Endothelial cell of umbilical vein (primary cell): ENCODE results near the gene TBATA. TPM values are rescaled to one million over a fixed set of nuclear protein-coding genes. Genes with fewer than 3 reads are reported as not detected.

Experiments used
- BruUV-seq: library from RNA; stranded (reverse); fragments of 400-500 nt; replicated peaks from 2 replicates; lab custom pipeline; 2021; lab: Mats Ljungman, UMichigan
- CTCF ChIA-PET: fragments of 300-600, 350-600 bp; sonication (Branson Sonifier 250); formaldehyde crosslinking; loops from one replicate; lab custom pipeline; 2021; ENCODE audit warnings: antibody characterized with exemption, inconsistent platforms; lab: Charles Lee
- POLR2A ChIA-PET: fragments of 300-600, 350-600 bp; sonication (Branson Sonifier 250); formaldehyde crosslinking; loops from one replicate; lab custom pipeline; 2021; ENCODE audit warnings: antibody characterized with exemption, inconsistent platforms; lab: Charles Lee
- DNase-seq: peaks from one replicate; pipeline ENCODE4 v3.0.0-alpha.2; 2011; ENCODE audit warnings: low read depth, low spot score
- FAIRE-seq: peaks from 2 replicates; lab custom pipeline; 2011; peaks lifted over from hg19 to GRCh38; lab: Jason Lieb, UNC
- H2AFZ ChIP-seq: 2 replicates; pipeline ENCODE4 v1.6.0; 2012; ENCODE audit warnings: low read depth, low read length, control low read depth, inconsistent platforms
- H3K27ac ChIP-seq: 2 replicates; pipeline ENCODE4 v1.5.1; 2011; ENCODE audit warnings: low read depth, mild to moderate bottlenecking, control low read depth, low read length, moderate library complexity; ENCODE audit not compliant: insufficient read depth
- H3K27me3 ChIP-seq, 2 experiments: 2 replicates each; pipeline versions ENCODE4 v1.6.0 to v1.6.1; 2011; ENCODE audit warnings: low read length in 2 of 2, mixed read lengths in 1 of 2; ENCODE audit not compliant: control insufficient read depth in 2 of 2, insufficient read depth in 2 of 2
- H3K36me3 ChIP-seq, 2 experiments: 2 replicates in 1 of 2; 3 replicates in 1 of 2; pipeline ENCODE4 v1.5.1; 2011; ENCODE audit warnings: low read length in 2 of 2, mild to moderate bottlenecking in 1 of 2, moderate library complexity in 1 of 2; ENCODE audit not compliant: control insufficient read depth in 2 of 2, insufficient read depth in 2 of 2; ENCODE audit errors: extremely low read depth in 1 of 2
- H3K4me1 ChIP-seq: 3 replicates; pipeline ENCODE4 v1.5.1; 2011; ENCODE audit warnings: mild to moderate bottlenecking, low read length; ENCODE audit not compliant: control insufficient read depth, insufficient read depth; ENCODE audit errors: extremely low read depth
- H3K4me2 ChIP-seq: 2 replicates; pipeline ENCODE4 v1.6.1; 2011; ENCODE audit warnings: low read length, control low read depth, mixed read lengths; ENCODE audit not compliant: insufficient read depth
- H3K4me3 ChIP-seq, 3 experiments: fragments of 200-600 bp in 1 of 3; sonication (generic), shearing (Covaris generic) in 1 of 3; replicated peaks in 1 of 3; 2 replicates each; pipeline ENCODE4 v1.5.1; 2011 to 2016; ENCODE audit warnings: control low read depth in 3 of 3, low read length in 3 of 3, mild to moderate bottlenecking in 2 of 3, inconsistent platforms in 1 of 3, low read depth in 1 of 3, moderate library complexity in 1 of 3; ENCODE audit not compliant: insufficient read depth in 1 of 3
- H3K79me2 ChIP-seq: 2 replicates; pipeline ENCODE4 v1.6.0; 2012; ENCODE audit warnings: low read length, inconsistent platforms; ENCODE audit not compliant: control insufficient read depth, insufficient read depth
- H3K9ac ChIP-seq: replicated peaks from 2 replicates; pipeline ENCODE3; 2011; ENCODE audit warnings: low read length, control low read depth; ENCODE audit not compliant: insufficient read depth; ENCODE audit errors: extremely low read depth
- H3K9me1 ChIP-seq: replicated peaks from 3 replicates; pipeline ENCODE4 v1.6.0; 2011; ENCODE audit warnings: mild to moderate bottlenecking, low read length; ENCODE audit not compliant: control insufficient read depth, insufficient read depth; ENCODE audit errors: extremely low read depth
- H3K9me3 ChIP-seq: replicated peaks from 2 replicates; pipeline ENCODE4 v1.5.1; 2012; ENCODE audit warnings: low read length, inconsistent platforms; ENCODE audit not compliant: control insufficient read depth, insufficient read depth
- H4K20me1 ChIP-seq: replicated peaks from 2 replicates; pipeline ENCODE3; 2011; ENCODE audit warnings: mild to moderate bottlenecking, low read length; ENCODE audit not compliant: control insufficient read depth, insufficient read depth; ENCODE audit errors: extremely low read depth
- EZH2 ChIP-seq: IDR thresholded peaks from 2 replicates; pipeline ENCODE4 v1.6.1; 2012; ENCODE audit warnings: borderline replicate concordance, low read depth, mild to moderate bottlenecking, moderate library complexity, low read length, inconsistent platforms; ENCODE audit not compliant: severe bottlenecking
- FOS ChIP-seq: IDR thresholded peaks from 2 replicates; pipeline ENCODE4 v1.6.1; 2011; ENCODE audit warnings: mild to moderate bottlenecking, low read length, moderate library complexity, borderline replicate concordance; ENCODE audit not compliant: insufficient read depth
- GATA2 ChIP-seq: IDR thresholded peaks from 2 replicates; pipeline ENCODE4 v1.7.0; 2011; ENCODE audit warnings: low read depth, mild to moderate bottlenecking, moderate library complexity, mixed read lengths, low read length; ENCODE audit not compliant: insufficient read length, insufficient read depth
- JUN ChIP-seq: IDR thresholded peaks from 2 replicates; pipeline ENCODE4 v1.6.1; 2011; ENCODE audit warnings: borderline replicate concordance, low read depth; ENCODE audit not compliant: insufficient read length, insufficient read depth
- MYC ChIP-seq: IDR thresholded peaks from one replicate; pipeline ENCODE4 v1.6.1; 2011; ENCODE audit warnings: mild to moderate bottlenecking, low read depth, low read length
- POLR2A ChIP-seq: IDR thresholded peaks from 2 replicates; pipeline ENCODE4 v1.6.1; 2012; ENCODE audit warnings: low read depth, mild to moderate bottlenecking, control low read depth, low read length
- POLR2AphosphoS5 ChIP-seq: IDR thresholded peaks from 2 replicates; pipeline ENCODE4 v1.6.1; 2012; ENCODE audit warnings: low read depth, mild to moderate bottlenecking, control low read depth, low read length, moderate library complexity; ENCODE audit not compliant: insufficient read depth
- dilution Hi-C: fragments of 300-500 bp; cut with MboI; formaldehyde crosslinking; loops from one replicate; pipeline ENCODE4 v1.15.0; 2019; ENCODE audit warnings: low sequenced_read_pairs; ENCODE audit not compliant: extremely low pct_ligation_motif_present
- intact Hi-C: fragments of 100-400 bp; cut with micrococcal nuclease; formaldehyde crosslinking; loops from one replicate; pipeline ENCODE4 v1.10.0; 2022
- polyA plus RNA-seq, 4 experiments: library from polyadenylated mRNA; depleted of rRNA in 3 of 4; stranded (reverse) in 3 of 4; unstranded in 1 of 4; fragments of >200 nt; gene quantifications; 2 replicates each; pipeline versions ENCODE4 v1.2.1 to v1.2.3, GENCODE V29; 2011 to 2012; ENCODE audit warnings: missing spikeins in 1 of 4
- total RNA-seq: library from RNA; stranded (reverse); gene quantifications from 2 replicates; pipeline ENCODE4 v1.2.3, GENCODE V29; 2021
- TF ChIP-seq, protein P1 (sequence below): IDR thresholded peaks from 2 replicates; pipeline ENCODE4 v1.6.1; 2011; ENCODE audit not compliant: insufficient read depth, insufficient read length
- TF ChIP-seq, protein P2 (sequence below), 2 donors: IDR thresholded peaks; 1 replicate in 1 of 2; 2 replicates in 1 of 2; pipeline ENCODE4 v1.5.1; 2011; ENCODE audit warnings: low read length in 2 of 2, mild to moderate bottlenecking in 2 of 2, moderate library complexity in 2 of 2, control low read depth in 1 of 2, inconsistent platforms in 1 of 2, low read depth in 1 of 2; ENCODE audit not compliant: insufficient read depth in 1 of 2; ENCODE audit errors: extremely low read depth in 1 of 2

TBATA gene
- total and polyA plus RNA-seq, 2 donors (not counting 3 experiments of a cell fraction or from before 2014, with no cell fraction given): not detected

DNA sequence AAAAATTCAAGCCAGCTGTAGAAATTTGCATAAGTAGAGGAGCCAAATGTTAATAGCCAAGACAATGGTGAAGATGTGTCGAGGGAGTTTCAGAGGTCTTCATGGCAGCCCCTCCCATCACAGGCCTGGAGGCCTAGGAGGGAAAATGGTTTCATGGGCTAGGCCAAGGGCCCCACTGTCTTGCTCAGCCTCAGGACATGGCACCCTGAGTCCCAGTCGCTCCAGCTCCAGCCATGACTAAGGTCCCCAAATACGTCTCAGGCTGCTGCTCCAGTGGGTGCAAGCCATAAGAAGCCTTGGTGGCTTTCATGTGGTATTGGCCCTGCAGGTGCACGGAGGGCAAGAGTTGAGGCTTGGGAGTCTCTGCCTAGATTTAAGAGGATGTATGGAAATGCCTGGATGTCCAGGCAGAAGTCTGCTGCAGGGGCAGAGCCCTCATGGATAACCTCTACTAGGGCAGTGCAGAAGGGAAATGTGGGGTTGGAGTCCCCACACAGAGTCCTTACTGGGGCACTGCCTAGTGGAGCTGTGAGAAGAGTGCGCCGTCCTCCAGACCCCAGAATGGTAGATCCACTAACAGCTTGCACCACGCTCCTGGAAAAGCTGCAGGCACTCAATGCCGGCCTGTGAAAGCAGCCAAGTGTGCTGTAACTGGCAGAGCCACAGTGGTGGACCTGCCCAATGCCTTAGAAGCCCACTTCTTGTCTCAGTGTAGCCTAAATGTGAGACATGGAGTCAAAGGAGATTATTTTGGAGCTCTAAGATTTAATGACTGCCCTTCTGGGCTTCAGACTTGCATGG lies 19.2 kb downstream of the TBATA start:
- TF ChIP-seq EZH2 (no peak), GATA2 (no peak), POLR2A (no peak), FOS (no peak), POLR2AphosphoS5 (no peak), JUN (no peak), MYC (no peak)
- TF ChIP-seq, protein P1, sequence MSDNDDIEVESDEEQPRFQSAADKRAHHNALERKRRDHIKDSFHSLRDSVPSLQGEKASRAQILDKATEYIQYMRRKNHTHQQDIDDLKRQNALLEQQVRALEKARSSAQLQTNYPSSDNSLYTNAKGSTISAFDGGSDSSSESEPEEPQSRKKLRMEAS: no peak
- TF ChIP-seq, protein P2, sequence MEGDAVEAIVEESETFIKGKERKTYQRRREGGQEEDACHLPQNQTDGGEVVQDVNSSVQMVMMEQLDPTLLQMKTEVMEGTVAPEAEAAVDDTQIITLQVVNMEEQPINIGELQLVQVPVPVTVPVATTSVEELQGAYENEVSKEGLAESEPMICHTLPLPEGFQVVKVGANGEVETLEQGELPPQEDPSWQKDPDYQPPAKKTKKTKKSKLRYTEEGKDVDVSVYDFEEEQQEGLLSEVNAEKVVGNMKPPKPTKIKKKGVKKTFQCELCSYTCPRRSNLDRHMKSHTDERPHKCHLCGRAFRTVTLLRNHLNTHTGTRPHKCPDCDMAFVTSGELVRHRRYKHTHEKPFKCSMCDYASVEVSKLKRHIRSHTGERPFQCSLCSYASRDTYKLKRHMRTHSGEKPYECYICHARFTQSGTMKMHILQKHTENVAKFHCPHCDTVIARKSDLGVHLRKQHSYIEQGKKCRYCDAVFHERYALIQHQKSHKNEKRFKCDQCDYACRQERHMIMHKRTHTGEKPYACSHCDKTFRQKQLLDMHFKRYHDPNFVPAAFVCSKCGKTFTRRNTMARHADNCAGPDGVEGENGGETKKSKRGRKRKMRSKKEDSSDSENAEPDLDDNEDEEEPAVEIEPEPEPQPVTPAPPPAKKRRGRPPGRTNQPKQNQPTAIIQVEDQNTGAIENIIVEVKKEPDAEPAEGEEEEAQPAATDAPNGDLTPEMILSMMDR (IDR thresholded peaks at IDR 0.05; ENCODE audit: extremely low read depth in 1 of 2, insufficient read depth in 1 of 2, low read depth in 1 of 2, low read length in 2 of 2): no peak
- H3K4me2 ChIP-seq: no peak overlapping the region
- peaks cover 2 to 4% of the 10 kb centered on the region in 2 experiments for H3K27me3 ChIP-seq
- POLR2A ChIA-PET: no interaction called here
- DNase-seq (no peak), FAIRE-seq (no peak)
- H3K4me3 ChIP-seq: no peak overlapping the region
- no peak overlapping the region for H3K27ac ChIP-seq
- no peaks in the 10 kb centered on the region for H3K9me3 ChIP-seq
- H2AFZ ChIP-seq: no peak overlapping the region
- no peaks in the 10 kb centered on the region for H3K4me1 ChIP-seq
- no peaks in the 10 kb centered on the region for H3K79me2 ChIP-seq
- intact Hi-C loops: no loop called here
- H4K20me1 ChIP-seq: no peaks in the 10 kb centered on the region
- H3K9me1 ChIP-seq: no peaks in the 10 kb centered on the region
- BruUV-seq: no TSS peak
- dilution Hi-C loops: no loop called here
- CTCF ChIA-PET: no interaction called here
- no peaks in the 10 kb centered on the region for H3K36me3 ChIP-seq
- no peak overlapping the region for H3K9ac ChIP-seq
